LNCAP (cell line): ENCODE results near the gene ILF3.

Source experiments
- TF ChIP-seq, protein P1 (sequence below): fragments of 450-650 bp; IDR thresholded peaks from 2 replicates; pipeline ENCODE4 v1.5.1; 2017; ENCODE audit warnings: mild to moderate bottlenecking

Gene ILF3

GRCh38 chr19:10636304-10636972 is 17.7 kb upstream of the ILF3 start:
- TF ChIP-seq, protein P1, sequence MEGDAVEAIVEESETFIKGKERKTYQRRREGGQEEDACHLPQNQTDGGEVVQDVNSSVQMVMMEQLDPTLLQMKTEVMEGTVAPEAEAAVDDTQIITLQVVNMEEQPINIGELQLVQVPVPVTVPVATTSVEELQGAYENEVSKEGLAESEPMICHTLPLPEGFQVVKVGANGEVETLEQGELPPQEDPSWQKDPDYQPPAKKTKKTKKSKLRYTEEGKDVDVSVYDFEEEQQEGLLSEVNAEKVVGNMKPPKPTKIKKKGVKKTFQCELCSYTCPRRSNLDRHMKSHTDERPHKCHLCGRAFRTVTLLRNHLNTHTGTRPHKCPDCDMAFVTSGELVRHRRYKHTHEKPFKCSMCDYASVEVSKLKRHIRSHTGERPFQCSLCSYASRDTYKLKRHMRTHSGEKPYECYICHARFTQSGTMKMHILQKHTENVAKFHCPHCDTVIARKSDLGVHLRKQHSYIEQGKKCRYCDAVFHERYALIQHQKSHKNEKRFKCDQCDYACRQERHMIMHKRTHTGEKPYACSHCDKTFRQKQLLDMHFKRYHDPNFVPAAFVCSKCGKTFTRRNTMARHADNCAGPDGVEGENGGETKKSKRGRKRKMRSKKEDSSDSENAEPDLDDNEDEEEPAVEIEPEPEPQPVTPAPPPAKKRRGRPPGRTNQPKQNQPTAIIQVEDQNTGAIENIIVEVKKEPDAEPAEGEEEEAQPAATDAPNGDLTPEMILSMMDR = no peak

DNA sequence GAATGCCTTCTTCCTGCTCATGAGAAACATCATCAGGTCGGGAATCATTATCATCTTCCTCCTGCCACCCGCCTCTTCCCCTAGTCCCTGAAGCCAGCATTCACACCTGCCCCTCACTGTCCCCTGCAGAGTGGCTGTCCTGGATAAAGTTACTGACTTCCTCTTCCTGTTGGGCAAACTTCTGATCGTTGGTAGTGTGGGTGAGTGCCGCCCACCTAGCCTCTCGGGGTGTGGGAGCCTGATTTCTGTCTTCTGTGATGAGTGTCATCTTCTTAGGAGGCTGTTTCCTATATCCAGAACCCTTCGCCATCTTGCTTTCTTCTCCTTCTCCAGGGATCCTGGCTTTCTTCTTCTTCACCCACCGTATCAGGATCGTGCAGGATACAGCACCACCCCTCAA is 16.3 kb upstream of the ILF3 start:
- TF ChIP-seq, protein P1 = no peak

GRCh38 chr19:10639836-10640235 is 14.3 kb upstream of the ILF3 start:
- TF ChIP-seq, protein P1 = no peak

DNA sequence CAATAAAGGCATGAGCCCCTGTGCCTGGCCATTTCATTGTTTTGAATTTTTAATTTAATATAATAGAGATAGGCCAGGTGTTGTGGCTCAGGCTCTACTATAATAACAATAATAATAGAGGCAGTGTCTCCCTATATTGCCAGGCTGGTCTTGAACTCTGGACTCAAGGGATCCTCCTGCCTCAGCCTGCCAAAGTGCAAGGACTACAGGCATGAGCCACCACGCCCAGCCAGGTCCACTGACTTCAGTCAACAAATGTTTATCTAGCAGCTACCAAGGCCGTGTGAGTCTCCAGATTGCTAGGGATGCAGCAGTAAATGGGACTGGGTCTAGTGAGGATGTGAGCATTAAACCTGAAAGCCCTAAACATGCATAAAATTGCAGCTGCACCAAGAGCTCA is 13.8 kb upstream of the ILF3 start:
- TF ChIP-seq, protein P1 = no peak

DNA sequence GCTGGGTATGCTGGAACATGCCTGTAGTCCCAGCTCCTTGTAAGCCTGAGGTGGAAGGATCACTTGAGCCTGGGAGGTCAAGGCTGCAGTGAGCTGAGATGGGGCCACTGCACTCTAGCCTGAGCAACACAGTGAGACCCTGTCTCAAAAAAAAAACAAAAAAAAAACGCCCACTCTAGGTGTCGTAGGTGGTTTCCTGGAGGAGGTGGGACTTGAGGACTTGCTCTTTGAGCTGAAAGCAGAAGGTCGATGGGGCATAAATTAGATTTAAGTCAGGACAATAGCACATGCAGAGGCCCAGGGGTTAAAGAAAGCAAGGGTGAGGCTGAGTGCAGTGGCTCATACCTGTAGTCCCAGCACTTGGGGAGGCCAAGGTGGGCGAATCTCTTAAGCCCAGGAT is 12.9 kb upstream of the ILF3 start:
- TF ChIP-seq, protein P1 = no peak

DNA sequence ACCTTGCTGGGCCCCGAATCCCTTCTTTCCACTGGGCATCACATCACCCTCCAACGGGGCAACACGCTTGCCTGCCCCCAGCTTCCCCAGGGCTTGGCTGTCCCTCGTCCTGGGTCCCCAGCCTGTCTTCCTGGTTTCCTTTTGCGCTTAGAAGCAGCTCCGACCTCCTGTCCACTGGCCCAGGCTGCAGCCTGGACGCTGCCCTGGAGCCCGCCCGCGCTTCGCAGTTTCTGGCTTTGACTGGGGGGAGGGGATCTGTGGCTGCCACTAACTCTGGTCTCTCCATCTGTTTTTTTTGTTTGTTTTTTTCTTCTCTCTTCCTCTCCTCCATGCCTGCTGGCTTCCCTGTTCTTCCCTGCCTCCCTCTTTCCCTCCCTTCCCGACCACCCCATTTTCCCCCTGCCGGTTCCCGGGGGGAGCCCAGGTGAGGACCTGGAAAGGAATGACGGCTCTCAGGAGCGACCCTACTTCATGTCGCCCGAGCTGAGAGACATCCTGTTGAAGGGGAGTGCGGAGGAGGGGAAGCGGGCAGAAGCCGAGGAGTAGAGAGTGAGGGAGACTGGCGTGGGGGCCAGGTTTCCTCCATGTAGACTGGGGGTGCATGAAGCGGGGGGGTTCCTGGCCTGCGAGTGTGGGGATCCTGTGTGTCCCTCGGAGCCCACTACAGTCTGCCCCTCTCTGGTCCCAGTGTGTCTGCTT is 11.5 kb upstream of the ILF3 start:
- TF ChIP-seq, protein P1 = no peak

DNA sequence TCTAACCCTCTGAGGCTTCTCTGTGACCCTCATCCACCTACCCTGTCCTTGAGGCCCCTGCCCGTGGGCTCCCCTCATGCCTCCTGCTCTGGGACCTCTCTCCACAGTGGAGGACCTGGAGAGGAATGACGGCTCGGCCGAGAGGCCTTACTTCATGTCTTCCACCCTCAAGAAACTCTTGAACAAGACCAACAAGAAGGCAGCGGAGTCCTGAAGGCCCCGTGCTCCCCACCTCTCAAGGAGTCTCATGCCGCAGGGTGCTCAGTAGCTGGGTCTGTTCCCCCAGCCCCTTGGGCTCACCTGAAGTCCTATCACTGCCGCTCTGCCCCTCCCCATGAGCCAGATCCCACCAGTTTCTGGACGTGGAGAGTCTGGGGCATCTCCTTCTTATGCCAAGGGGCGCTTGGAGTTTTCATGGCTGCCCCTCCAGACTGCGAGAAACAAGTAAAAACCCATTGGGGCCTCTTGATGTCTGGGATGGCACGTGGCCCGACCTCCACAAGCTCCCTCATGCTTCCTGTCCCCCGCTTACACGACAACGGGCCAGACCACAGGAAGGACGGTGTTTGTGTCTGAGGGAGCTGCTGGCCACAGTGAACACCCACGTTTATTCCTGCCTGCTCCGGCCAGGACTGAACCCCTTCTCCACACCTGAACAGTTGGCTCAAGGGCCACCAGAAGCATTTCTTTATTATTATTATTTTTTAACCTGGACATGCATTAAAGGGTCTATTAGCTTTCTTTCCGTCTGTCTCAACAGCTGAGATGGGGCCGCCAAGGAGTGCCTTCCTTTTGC is 10.8 kb upstream of the ILF3 start:
- TF ChIP-seq, protein P1 = no peak
